GM12878 (cell line): Measurements from ENCODE around the gene CBFA2T3.

Source experiments
- ATF7 ChIP-seq: fragments of 450-650 bp; IDR thresholded peaks from 2 replicates; pipeline ENCODE4 v1.6.1; 2016; ENCODE audit warnings: low read depth, mild to moderate bottlenecking
- CTCF ChIP-seq, 3 experiments: IDR thresholded peaks in 2 of 3; conservative IDR thresholded peaks in 1 of 3; 2 replicates each; pipeline ENCODE4 v1.5.1; 2011; ENCODE audit warnings: low read depth in 3 of 3, low read length in 3 of 3, mild to moderate bottlenecking in 3 of 3, control low read depth in 2 of 3, moderate library complexity in 2 of 3, inconsistent platforms in 1 of 3, mixed read lengths in 1 of 3; ENCODE audit not compliant: control insufficient read depth in 2 of 3, insufficient read depth in 1 of 3; ENCODE audit errors: extremely low read depth in 1 of 3
- FOXK2 ChIP-seq: fragments of 450-650 bp; IDR thresholded peaks from 2 replicates; pipeline ENCODE4 v1.6.1; 2017; ENCODE audit warnings: mild to moderate bottlenecking, moderate library complexity

GRCh38 chr16:88881675-88882357 is 95.2 kb downstream of the CBFA2T3 start:
- TF ChIP-seq ATF7 (no peak), FOXK2 (no peak), CTCF (IDR thresholded peaks at IDR 0.05 in 2 of 3, conservative IDR thresholded peaks at IDR 0.05 in 1 of 3; ENCODE audit: control insufficient read depth in 2 of 3, extremely low read depth in 1 of 3, insufficient read depth in 1 of 3, low read depth in 3 of 3, low read length in 3 of 3) (no peak)
